ENCODE data around the gene FLYWCH1. TPM values are rescaled to one million over a fixed set of nuclear protein-coding genes. Genes with fewer than 3 reads are reported as not detected.

FLYWCH1 gene
- total and polyA plus RNA-seq, 9 of the 15 experiments (the other 6 are each of a cell fraction or from before 2014, with no cell fraction given), result 0.18 to 33.6 (median 11.3) TPM

DNA sequence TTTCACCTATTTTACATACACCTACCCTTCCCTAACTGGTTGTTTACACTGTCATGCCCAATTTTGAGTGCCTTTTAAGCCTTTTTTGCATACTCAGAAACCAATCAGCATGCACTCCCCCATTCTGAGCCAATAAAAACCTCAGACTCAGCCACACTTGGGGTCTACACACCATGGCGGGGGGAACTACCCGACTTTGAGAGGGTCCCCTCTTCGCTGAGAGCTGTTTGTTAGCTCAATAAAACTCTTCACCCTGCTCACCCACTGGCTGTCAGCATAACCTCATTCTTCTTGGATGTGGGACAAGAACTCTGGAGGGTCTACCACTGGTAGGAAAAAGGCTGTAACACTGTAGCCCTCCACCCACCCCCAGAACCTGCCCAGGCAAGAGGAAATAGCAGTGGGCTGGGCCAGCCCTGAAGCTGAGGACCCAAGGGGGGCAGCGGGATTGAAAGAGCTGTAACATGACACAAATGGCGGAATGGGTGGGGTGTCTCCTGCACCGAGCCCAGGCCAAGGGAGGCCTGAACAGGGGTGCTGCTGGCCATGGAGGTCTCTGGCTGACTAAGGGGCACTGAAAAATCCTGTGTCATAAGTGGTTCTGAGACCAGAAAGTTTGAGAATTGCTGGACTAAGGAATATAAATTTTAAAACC lies 31.8 kb upstream of the FLYWCH1 start:
- intact Hi-C loops (cut with micrococcal nuclease), result no loop called here
- WGBS (ENCODE audit: insufficient coverage, low coverage, missing lambda C conversion rate), result 41% methylated on average over 6 of the region's 6 CpGs
- TF ChIP-seq ZFP36 (IDR thresholded peaks at IDR 0.05; ENCODE audit: low read depth, low read length, partially characterized antibody) (peak; percentile 14), ZNF324 (CRISPR knock-in tag; IDR thresholded peaks at IDR 0.05) (no peak), TRIM28 (IDR thresholded peaks at IDR 0.05) (peak; percentile 82; the same call in 1 of the 2 replicates), TRIM24 (IDR thresholded peaks at IDR 0.05) (0 out of 4 replicates have a peak, but pooled peaks of 1 of the 2 experiments have one; percentile 25), ZBTB7A (IDR thresholded peaks at IDR 0.05; ENCODE audit: borderline replicate concordance, control insufficient read depth, low read depth, low read length) (0 out of 2 replicates have a peak, but pooled peaks have one; percentile 51)
- TF ChIP-seq, protein P1, sequence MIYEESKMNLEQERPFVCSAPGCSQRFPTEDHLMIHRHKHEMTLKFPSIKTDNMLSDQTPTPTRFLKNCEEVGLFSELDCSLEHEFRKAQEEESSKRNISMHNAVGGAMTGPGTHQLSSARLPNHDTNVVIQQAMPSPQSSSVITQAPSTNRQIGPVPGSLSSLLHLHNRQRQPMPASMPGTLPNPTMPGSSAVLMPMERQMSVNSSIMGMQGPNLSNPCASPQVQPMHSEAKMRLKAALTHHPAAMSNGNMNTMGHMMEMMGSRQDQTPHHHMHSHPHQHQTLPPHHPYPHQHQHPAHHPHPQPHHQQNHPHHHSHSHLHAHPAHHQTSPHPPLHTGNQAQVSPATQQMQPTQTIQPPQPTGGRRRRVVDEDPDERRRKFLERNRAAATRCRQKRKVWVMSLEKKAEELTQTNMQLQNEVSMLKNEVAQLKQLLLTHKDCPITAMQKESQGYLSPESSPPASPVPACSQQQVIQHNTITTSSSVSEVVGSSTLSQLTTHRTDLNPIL (CRISPR knock-in tag; IDR thresholded peaks at IDR 0.05), result no peak
- TF ChIP-seq, protein P2, sequence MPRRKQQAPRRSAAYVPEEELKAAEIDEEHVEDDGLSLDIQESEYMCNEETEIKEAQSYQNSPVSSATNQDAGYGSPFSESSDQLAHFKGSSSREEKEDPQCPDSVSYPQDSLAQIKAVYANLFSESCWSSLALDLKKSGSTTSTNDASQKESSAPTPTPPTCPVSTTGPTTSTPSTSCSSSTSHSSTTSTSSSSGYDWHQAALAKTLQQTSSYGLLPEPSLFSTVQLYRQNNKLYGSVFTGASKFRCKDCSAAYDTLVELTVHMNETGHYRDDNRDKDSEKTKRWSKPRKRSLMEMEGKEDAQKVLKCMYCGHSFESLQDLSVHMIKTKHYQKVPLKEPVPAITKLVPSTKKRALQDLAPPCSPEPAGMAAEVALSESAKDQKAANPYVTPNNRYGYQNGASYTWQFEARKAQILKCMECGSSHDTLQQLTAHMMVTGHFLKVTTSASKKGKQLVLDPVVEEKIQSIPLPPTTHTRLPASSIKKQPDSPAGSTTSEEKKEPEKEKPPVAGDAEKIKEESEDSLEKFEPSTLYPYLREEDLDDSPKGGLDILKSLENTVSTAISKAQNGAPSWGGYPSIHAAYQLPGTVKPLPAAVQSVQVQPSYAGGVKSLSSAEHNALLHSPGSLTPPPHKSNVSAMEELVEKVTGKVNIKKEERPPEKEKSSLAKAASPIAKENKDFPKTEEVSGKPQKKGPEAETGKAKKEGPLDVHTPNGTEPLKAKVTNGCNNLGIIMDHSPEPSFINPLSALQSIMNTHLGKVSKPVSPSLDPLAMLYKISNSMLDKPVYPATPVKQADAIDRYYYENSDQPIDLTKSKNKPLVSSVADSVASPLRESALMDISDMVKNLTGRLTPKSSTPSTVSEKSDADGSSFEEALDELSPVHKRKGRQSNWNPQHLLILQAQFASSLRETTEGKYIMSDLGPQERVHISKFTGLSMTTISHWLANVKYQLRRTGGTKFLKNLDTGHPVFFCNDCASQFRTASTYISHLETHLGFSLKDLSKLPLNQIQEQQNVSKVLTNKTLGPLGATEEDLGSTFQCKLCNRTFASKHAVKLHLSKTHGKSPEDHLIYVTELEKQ (CRISPR knock-in tag; IDR thresholded peaks at IDR 0.05), result no peak
- Histone ChIP-seq H3K4me3 (no peak overlapping the region), H4K20me1 (replicated peaks; ENCODE audit: control insufficient read depth, insufficient read depth, low read length) (no peaks in the 10 kb centered on the region), H3K79me2 (ENCODE audit: control insufficient read depth, insufficient read depth, low read length) (peaks cover 6% of the 10 kb centered on the region; the same call in 2 of the 3 replicates), H3K4me1 (replicated peaks in 1 of 2; ENCODE audit: control insufficient read depth in 2 of 2, insufficient read depth in 2 of 2, low read length in 2 of 2) (peaks cover 0 to 29% of the 10 kb centered on the region in 2 experiments; a peak in 3 of 5 replicates), H3K9ac (ENCODE audit: insufficient read depth in 1 of 2, low read depth in 2 of 2, low read length in 2 of 2) (no peak overlapping the region), H3K27me3 (ENCODE audit: control insufficient read depth in 2 of 2, insufficient read depth in 2 of 2, low read length in 2 of 2) (no peaks in the 10 kb centered on the region), H3K9me3 (replicated peaks; ENCODE audit: control insufficient read depth, insufficient read depth, low read depth, low read length) (peaks cover 6% of the 10 kb centered on the region), H3K4me2 (ENCODE audit: insufficient read depth, low read length) (no peak overlapping the region), H3K27ac (ENCODE audit: extremely low read depth, low read depth, low read length) (no peak overlapping the region), H2AFZ (ENCODE audit: low read depth, low read length) (no peak overlapping the region), H3K36me3 (ENCODE audit: control insufficient read depth, insufficient read depth, low read length) (no peaks in the 10 kb centered on the region), H3K9me1 (ENCODE audit: control insufficient read depth, insufficient read depth, low read length) (no peaks in the 10 kb centered on the region)
- no TSS peak for BruUV-seq (replicated peaks)
- POLR2A ChIA-PET, result interaction anchor here (0.6 to 1.6 kb wide), 3 partner anchors 11 to 27 kb away, joined by 3 to 5 read pairs (median 3); no protein-coding TSS in a partner anchor
- CTCF ChIA-PET (ENCODE audit: low intra/inter-chr PET ratio), result no interaction called here
- in situ Hi-C loops (cut with MboI), result no loop called here
- no peak for DNase-seq (ENCODE audit: extremely low read depth in 1 of 4, low spot score in 3 of 4)
- no peak for FAIRE-seq
- no peak for ATAC-seq

All from K562 (cell line).